ENCODE data around the gene PBX1. TPM values are rescaled to one million over a fixed set of nuclear protein-coding genes. Genes with fewer than 3 reads are reported as not detected.

Gene PBX1
- total and polyA plus RNA-seq, 4 donors = 2.2 to 17.3 (median 5.1) TPM

DNA sequence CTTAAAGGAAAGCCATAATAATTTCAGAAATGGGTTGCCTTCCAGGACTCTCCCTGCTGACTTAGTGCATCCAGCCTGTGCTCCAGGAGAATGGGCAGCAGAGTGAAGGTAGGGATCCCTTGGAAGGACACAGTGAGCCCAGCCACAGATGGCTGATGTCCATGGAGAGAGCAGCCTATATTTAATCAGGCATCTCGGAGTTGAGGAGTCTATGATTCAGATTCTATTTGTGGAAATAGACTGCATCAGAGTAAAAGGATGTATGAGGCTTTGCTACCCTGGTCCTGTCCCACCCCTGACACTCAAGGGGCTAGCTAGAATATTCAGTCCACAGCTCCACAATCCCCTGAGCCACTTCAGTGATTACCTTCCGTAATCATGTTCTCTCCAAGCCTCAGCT lies 43.8 kb upstream of the PBX1 start:
- Histone ChIP-seq H3K9ac (ENCODE audit: low read depth in 1 of 2, low read length in 2 of 2) (no peak overlapping the region), H3K4me3 (ENCODE audit: low read depth in 1 of 3, low read length in 3 of 3) (no peak overlapping the region), H3K9me3 (ENCODE audit: control insufficient read depth in 4 of 4, low read length in 3 of 4) (no peaks in the 10 kb centered on the region), H3K36me3 (ENCODE audit: control insufficient read depth in 4 of 4, insufficient read depth in 3 of 4, low read depth in 1 of 4, low read length in 3 of 4) (no peaks in the 10 kb centered on the region), H3K27me3 (ENCODE audit: control insufficient read depth in 4 of 4, insufficient read depth in 4 of 4, low read length in 3 of 4) (peaks cover 0 to 2% (median 0%) of the 10 kb centered on the region in 4 donors), H3K27ac (ENCODE audit: low read depth in 1 of 2, low read length in 2 of 2) (no peak overlapping the region), H3K4me1 (ENCODE audit: control insufficient read depth in 4 of 4, insufficient read depth in 4 of 4, low read length in 3 of 4) (no peaks in the 10 kb centered on the region)
- DNase-seq (ENCODE audit: low spot score) = no peak
- 90% methylated on average over 2 of the region's 2 CpGs for WGBS
- TF ChIP-seq, protein P1, sequence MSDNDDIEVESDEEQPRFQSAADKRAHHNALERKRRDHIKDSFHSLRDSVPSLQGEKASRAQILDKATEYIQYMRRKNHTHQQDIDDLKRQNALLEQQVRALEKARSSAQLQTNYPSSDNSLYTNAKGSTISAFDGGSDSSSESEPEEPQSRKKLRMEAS (IDR thresholded peaks at IDR 0.05) = no peak
- TF ChIP-seq RXRA (IDR thresholded peaks at IDR 0.05) (no peak), FOXA1 (IDR thresholded peaks at IDR 0.05) (no peak), HNF4A (conservative IDR thresholded peaks at IDR 0.05) (no peak), FOXA2 (IDR thresholded peaks at IDR 0.05) (no peak), EGR1 (IDR thresholded peaks at IDR 0.05; ENCODE audit: low read depth in 2 of 2) (no peak), NR2F2 (IDR thresholded peaks at IDR 0.05) (no peak), HNF4G (IDR thresholded peaks at IDR 0.05) (no peak), YY1 (IDR thresholded peaks at IDR 0.05) (no peak)
- TF ChIP-seq, protein P2, sequence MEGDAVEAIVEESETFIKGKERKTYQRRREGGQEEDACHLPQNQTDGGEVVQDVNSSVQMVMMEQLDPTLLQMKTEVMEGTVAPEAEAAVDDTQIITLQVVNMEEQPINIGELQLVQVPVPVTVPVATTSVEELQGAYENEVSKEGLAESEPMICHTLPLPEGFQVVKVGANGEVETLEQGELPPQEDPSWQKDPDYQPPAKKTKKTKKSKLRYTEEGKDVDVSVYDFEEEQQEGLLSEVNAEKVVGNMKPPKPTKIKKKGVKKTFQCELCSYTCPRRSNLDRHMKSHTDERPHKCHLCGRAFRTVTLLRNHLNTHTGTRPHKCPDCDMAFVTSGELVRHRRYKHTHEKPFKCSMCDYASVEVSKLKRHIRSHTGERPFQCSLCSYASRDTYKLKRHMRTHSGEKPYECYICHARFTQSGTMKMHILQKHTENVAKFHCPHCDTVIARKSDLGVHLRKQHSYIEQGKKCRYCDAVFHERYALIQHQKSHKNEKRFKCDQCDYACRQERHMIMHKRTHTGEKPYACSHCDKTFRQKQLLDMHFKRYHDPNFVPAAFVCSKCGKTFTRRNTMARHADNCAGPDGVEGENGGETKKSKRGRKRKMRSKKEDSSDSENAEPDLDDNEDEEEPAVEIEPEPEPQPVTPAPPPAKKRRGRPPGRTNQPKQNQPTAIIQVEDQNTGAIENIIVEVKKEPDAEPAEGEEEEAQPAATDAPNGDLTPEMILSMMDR (IDR thresholded peaks at IDR 0.05; ENCODE audit: low read depth, low read length, missing input control) = no peak
- TF ChIP-seq, protein P3, sequence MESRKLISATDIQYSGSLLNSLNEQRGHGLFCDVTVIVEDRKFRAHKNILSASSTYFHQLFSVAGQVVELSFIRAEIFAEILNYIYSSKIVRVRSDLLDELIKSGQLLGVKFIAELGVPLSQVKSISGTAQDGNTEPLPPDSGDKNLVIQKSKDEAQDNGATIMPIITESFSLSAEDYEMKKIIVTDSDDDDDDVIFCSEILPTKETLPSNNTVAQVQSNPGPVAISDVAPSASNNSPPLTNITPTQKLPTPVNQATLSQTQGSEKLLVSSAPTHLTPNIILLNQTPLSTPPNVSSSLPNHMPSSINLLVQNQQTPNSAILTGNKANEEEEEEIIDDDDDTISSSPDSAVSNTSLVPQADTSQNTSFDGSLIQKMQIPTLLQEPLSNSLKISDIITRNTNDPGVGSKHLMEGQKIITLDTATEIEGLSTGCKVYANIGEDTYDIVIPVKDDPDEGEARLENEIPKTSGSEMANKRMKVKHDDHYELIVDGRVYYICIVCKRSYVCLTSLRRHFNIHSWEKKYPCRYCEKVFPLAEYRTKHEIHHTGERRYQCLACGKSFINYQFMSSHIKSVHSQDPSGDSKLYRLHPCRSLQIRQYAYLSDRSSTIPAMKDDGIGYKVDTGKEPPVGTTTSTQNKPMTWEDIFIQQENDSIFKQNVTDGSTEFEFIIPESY (IDR thresholded peaks at IDR 0.05) = no peak
- TF ChIP-seq, protein P4, sequence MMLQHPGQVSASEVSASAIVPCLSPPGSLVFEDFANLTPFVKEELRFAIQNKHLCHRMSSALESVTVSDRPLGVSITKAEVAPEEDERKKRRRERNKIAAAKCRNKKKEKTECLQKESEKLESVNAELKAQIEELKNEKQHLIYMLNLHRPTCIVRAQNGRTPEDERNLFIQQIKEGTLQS (IDR thresholded peaks at IDR 0.05) = no peak

DNA sequence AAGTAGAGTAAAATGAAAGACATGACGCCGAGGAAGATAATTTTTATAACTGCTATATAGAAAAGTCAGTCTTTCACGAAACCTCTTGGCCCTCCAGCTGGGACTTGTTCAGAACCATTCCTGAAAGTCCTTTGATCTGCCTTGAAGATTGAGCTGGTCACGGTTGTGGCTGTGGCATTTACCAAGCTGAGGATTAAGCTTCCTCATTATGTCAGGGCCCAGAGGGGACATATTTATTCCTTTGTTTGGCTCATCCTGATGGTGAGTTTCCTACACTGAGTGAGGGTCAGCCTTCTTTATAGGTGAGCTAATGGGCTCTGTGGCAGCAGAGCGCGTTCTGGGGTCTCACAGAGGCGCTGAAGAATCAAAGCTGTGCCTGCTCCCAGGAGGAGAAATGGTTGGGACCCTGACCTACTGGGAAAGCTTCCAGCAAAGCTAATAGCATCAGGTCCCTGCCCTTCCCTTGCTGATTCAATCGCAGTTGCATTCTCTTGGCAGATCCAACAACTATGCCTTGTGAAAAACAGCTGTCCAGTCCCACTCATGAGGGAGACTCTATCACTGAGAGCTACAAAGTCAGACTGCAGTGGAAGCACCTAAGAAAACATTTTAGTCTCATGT lies 43.2 kb upstream of the PBX1 start:
- Histone ChIP-seq H3K9me3 (ENCODE audit: control insufficient read depth in 4 of 4, low read length in 3 of 4) (no peaks in the 10 kb centered on the region), H3K4me3 (ENCODE audit: low read depth in 1 of 3, low read length in 3 of 3) (no peak overlapping the region), H3K27ac (ENCODE audit: low read depth in 1 of 2, low read length in 2 of 2) (no peak overlapping the region), H3K4me1 (ENCODE audit: control insufficient read depth in 4 of 4, insufficient read depth in 4 of 4, low read length in 3 of 4) (no peaks in the 10 kb centered on the region), H3K9ac (ENCODE audit: low read depth in 1 of 2, low read length in 2 of 2) (no peak overlapping the region), H3K27me3 (ENCODE audit: control insufficient read depth in 4 of 4, insufficient read depth in 4 of 4, low read length in 3 of 4) (peaks cover 0 to 2% (median 0%) of the 10 kb centered on the region in 4 donors), H3K36me3 (ENCODE audit: control insufficient read depth in 4 of 4, insufficient read depth in 3 of 4, low read depth in 1 of 4, low read length in 3 of 4) (no peaks in the 10 kb centered on the region)
- 77% methylated on average over 8 of the region's 8 CpGs for WGBS
- TF ChIP-seq, protein P4 (IDR thresholded peaks at IDR 0.05) = no peak
- TF ChIP-seq RXRA (IDR thresholded peaks at IDR 0.05) (no peak), FOXA2 (IDR thresholded peaks at IDR 0.05) (no peak), TAF1 (conservative IDR thresholded peaks at IDR 0.05) (no peak), FOXA1 (IDR thresholded peaks at IDR 0.05) (no peak)
- TF ChIP-seq, protein P1 (IDR thresholded peaks at IDR 0.05) = no peak
- TF ChIP-seq, protein P3 (IDR thresholded peaks at IDR 0.05) = no peak
- no peak for DNase-seq (ENCODE audit: low spot score)
